Measurements from ENCODE around the gene SNUPN. TPM values are rescaled to one million over a fixed set of nuclear protein-coding genes. Genes with fewer than 3 reads are reported as not detected.
A peak's percentile ranks its signal among the peaks of the same experiment; 100 is the strongest.
"Not testable (repeated sequence)": the region's sequence is repeated elsewhere in the genome, so short reads cannot be mapped to it uniquely, and the experiment has no call there.

Gene SNUPN
- total RNA-seq, 5 donors from 2014 or later (not counting 1 experiment from before 2014, with no cell fraction given) = 17.7 to 26.7 (median 20.8) TPM

- DNase-seq (no peak), ATAC-seq (replicated peaks in 1 of 4) (no peak)
- Histone ChIP-seq H3K27ac (ENCODE audit: low read length) (no peak overlapping the region), H3K4me3 (ENCODE audit: control insufficient read depth in 1 of 2, extremely low read depth in 1 of 2, low read length in 1 of 2) (no peak overlapping the region), H3K36me3 (ENCODE audit: control insufficient read depth in 2 of 2, extremely low read depth in 1 of 2, insufficient read depth in 1 of 2, low read length in 1 of 2) (peaks cover 2 to 23% of the 10 kb centered on the region in 2 donors), H3K4me1 (ENCODE audit: control insufficient read depth in 1 of 2, extremely low read depth in 1 of 2, insufficient read depth in 2 of 2, low read length in 2 of 2) (no peaks in the 10 kb centered on the region), H3K9me3 (no peaks in the 10 kb centered on the region), H3K27me3 (replicated peaks in 1 of 2; ENCODE audit: control insufficient read depth in 2 of 2, extremely low read depth in 1 of 2, insufficient read depth in 2 of 2, low read length in 1 of 2) (no peaks in the 10 kb centered on the region)
- ChIA-PET CTCF (interaction anchor here in 1 of 2 donors (0.6 kb wide), 2 partner anchors 8 to 22 kb away, joined by 3 to 4 read pairs; no protein-coding TSS in a partner anchor), POLR2A (no interaction called here)
- H3K4me3 Mint-ChIP-seq = no peak overlapping the region
- 93% methylated on average over 2 of the region's 4 CpGs for WGBS (ENCODE audit: insufficient coverage)
- H3K9me3 Mint-ChIP-seq = no peaks in the 10 kb centered on the region
- H3K27me3 Mint-ChIP-seq = no peaks in the 10 kb centered on the region
- no peak overlapping the region for H3K27ac Mint-ChIP-seq
- H3K36me3 Mint-ChIP-seq = peaks cover 34% of the 10 kb centered on the region
- H3K4me1 Mint-ChIP-seq = peaks cover 7 to 22% (median 8%) of the 10 kb centered on the region in 3 donors
These were observed 33.7 kb downstream of the SNUPN start for GRCh38 chr15:75591655-75592364.

GRCh38 chr15:75590239-75590638 is 35.3 kb downstream of the SNUPN start:
- no CpG with 5 or more reads among the region's 2 CpGs for WGBS (ENCODE audit: insufficient coverage)
- ChIA-PET POLR2A (no interaction called here), CTCF (interaction anchor here in 1 of 2 donors (0.6 kb wide), 1 partner anchor 33 kb away, joined by 3 read pairs; no protein-coding TSS in a partner anchor)
- Mint-ChIP-seq H3K36me3 (peaks cover 28% of the 10 kb centered on the region), H3K9me3 (no peaks in the 10 kb centered on the region), H3K27me3 (no peaks in the 10 kb centered on the region), H3K4me1 (peaks cover 0 to 17% (median 5%) of the 10 kb centered on the region in 3 donors), H3K27ac (peak overlapping the region in 1 of 2 donors; percentile 4), H3K4me3 (no peak overlapping the region)
- Histone ChIP-seq H3K27me3 (replicated peaks in 1 of 2; ENCODE audit: control insufficient read depth in 2 of 2, extremely low read depth in 1 of 2, insufficient read depth in 2 of 2, low read length in 1 of 2) (no peaks in the 10 kb centered on the region), H3K27ac (ENCODE audit: low read length) (no peak overlapping the region), H3K9me3 (no peaks in the 10 kb centered on the region), H3K36me3 (ENCODE audit: control insufficient read depth in 2 of 2, extremely low read depth in 1 of 2, insufficient read depth in 1 of 2, low read length in 1 of 2) (peaks cover 0 to 8% of the 10 kb centered on the region in 2 donors), H3K4me3 (ENCODE audit: control insufficient read depth in 1 of 2, extremely low read depth in 1 of 2, low read length in 1 of 2) (no peak overlapping the region), H3K4me1 (ENCODE audit: control insufficient read depth in 1 of 2, extremely low read depth in 1 of 2, insufficient read depth in 2 of 2, low read length in 2 of 2) (no peaks in the 10 kb centered on the region)
- no peak for ATAC-seq (replicated peaks in 1 of 4)
- DNase-seq = no peak

- H3K27me3 Mint-ChIP-seq = no peaks in the 10 kb centered on the region
- Histone ChIP-seq H3K4me1 (ENCODE audit: control insufficient read depth in 1 of 2, extremely low read depth in 1 of 2, insufficient read depth in 2 of 2, low read length in 2 of 2) (no peaks in the 10 kb centered on the region), H3K4me3 (ENCODE audit: control insufficient read depth in 1 of 2, extremely low read depth in 1 of 2, low read length in 1 of 2) (no peak overlapping the region), H3K9me3 (no peaks in the 10 kb centered on the region), H3K36me3 (ENCODE audit: control insufficient read depth in 2 of 2, extremely low read depth in 1 of 2, insufficient read depth in 1 of 2, low read length in 1 of 2) (peaks cover 0 to 8% of the 10 kb centered on the region in 2 donors), H3K27ac (ENCODE audit: low read length) (no peak overlapping the region), H3K27me3 (replicated peaks in 1 of 2; ENCODE audit: control insufficient read depth in 2 of 2, extremely low read depth in 1 of 2, insufficient read depth in 2 of 2, low read length in 1 of 2) (no peaks in the 10 kb centered on the region)
- WGBS (ENCODE audit: insufficient coverage) = 100% methylated on average over 3 of the region's 5 CpGs
- ChIA-PET POLR2A (interaction anchor here (0.6 kb wide), 2 partner anchors 24 to 129 kb away, joined by 3 to 6 read pairs; no protein-coding TSS in a partner anchor), CTCF (interaction anchor here in 1 of 2 donors (0.9 kb wide), 1 partner anchor 52 kb away, joined by 5 read pairs; no protein-coding TSS in a partner anchor)
- peaks cover 0 to 17% (median 5%) of the 10 kb centered on the region in 3 donors for H3K4me1 Mint-ChIP-seq
- DNase-seq = no peak
- no peak for ATAC-seq (replicated peaks in 1 of 4)
- no peak overlapping the region for H3K27ac Mint-ChIP-seq
- H3K36me3 Mint-ChIP-seq = peaks cover 23% of the 10 kb centered on the region
- no peaks in the 10 kb centered on the region for H3K9me3 Mint-ChIP-seq
- H3K4me3 Mint-ChIP-seq = no peak overlapping the region
These were observed 36.5 kb downstream of the SNUPN start for GRCh38 chr15:75589071-75589470.

- H3K36me3 Mint-ChIP-seq = peaks cover 16% of the 10 kb centered on the region
- CTCF ChIA-PET = not testable (repeated sequence)
These were observed 39.1 kb downstream of the SNUPN start for GRCh38 chr15:75586422-75586821.

GRCh38 chr15:75584121-75584520 is 41.4 kb downstream of the SNUPN start:
- CTCF ChIA-PET = interaction anchor here in 1 of 2 donors (0.7 kb wide), 1 partner anchor 13 kb away, joined by 11 read pairs; no protein-coding TSS in a partner anchor
- POLR2A ChIA-PET = interaction anchor here in 1 of 2 donors (0.7 kb wide), 1 partner anchor 171 kb away, joined by 3 read pairs; no protein-coding TSS in a partner anchor
- peaks cover 4 to 9% of the 10 kb centered on the region in 2 experiments for H3K4me1 ChIP-seq (ENCODE audit: control insufficient read depth in 1 of 2, extremely low read depth in 1 of 2, insufficient read depth in 2 of 2, low read length in 2 of 2)
- H3K27me3 ChIP-seq (replicated peaks in 1 of 2; ENCODE audit: control insufficient read depth in 2 of 2, extremely low read depth in 1 of 2, insufficient read depth in 2 of 2, low read length in 1 of 2) = no peaks in the 10 kb centered on the region
- Mint-ChIP-seq H3K9me3 (no peaks in the 10 kb centered on the region), H3K27me3 (no peaks in the 10 kb centered on the region), H3K4me3 (no peak overlapping the region), H3K27ac (no peak overlapping the region), H3K36me3 (peaks cover 11% of the 10 kb centered on the region), H3K4me1 (peaks cover 7 to 12% (median 7%) of the 10 kb centered on the region in 3 donors)
- no peak overlapping the region for H3K27ac ChIP-seq (ENCODE audit: low read length)
- no peaks in the 10 kb centered on the region for H3K36me3 ChIP-seq (ENCODE audit: control insufficient read depth in 2 of 2, extremely low read depth in 1 of 2, insufficient read depth in 1 of 2, low read length in 1 of 2)
- H3K9me3 ChIP-seq = no peaks in the 10 kb centered on the region
- no peak for DNase-seq
- ATAC-seq (replicated peaks in 1 of 4) = no peak
- no peak overlapping the region for H3K4me3 ChIP-seq (ENCODE audit: control insufficient read depth in 1 of 2, extremely low read depth in 1 of 2, low read length in 1 of 2)
- 80% methylated on average over 4 of the region's 4 CpGs for WGBS (ENCODE audit: insufficient coverage)

More at GRCh38 chr15:75586422-75586821, 39.1 kb downstream of the SNUPN start:
- H3K9me3 ChIP-seq; H3K27ac ChIP-seq (ENCODE audit: low read length); H3K27me3 Mint-ChIP-seq; H3K4me3 ChIP-seq (ENCODE audit: control insufficient read depth in 1 of 2, extremely low read depth in 1 of 2, low read length in 1 of 2); ATAC-seq (replicated peaks in 1 of 4); POLR2A ChIA-PET; H3K9me3 Mint-ChIP-seq; H3K36me3 ChIP-seq (ENCODE audit: control insufficient read depth in 2 of 2, extremely low read depth in 1 of 2, insufficient read depth in 1 of 2, low read length in 1 of 2); H3K27ac Mint-ChIP-seq; DNase-seq; H3K4me3 Mint-ChIP-seq; H3K27me3 ChIP-seq (replicated peaks in 1 of 2; ENCODE audit: control insufficient read depth in 2 of 2, extremely low read depth in 1 of 2, insufficient read depth in 2 of 2, low read length in 1 of 2); H3K4me1 ChIP-seq (ENCODE audit: control insufficient read depth in 1 of 2, extremely low read depth in 1 of 2, insufficient read depth in 2 of 2, low read length in 2 of 2): not testable (repeated sequence)
- H3K4me1 Mint-ChIP-seq = peaks cover 0 to 17% (median 5%) of the 10 kb centered on the region in 3 donors
- 100% methylated on average over 1 of the region's 5 CpGs for WGBS (ENCODE audit: insufficient coverage)

GRCh38 chr15:75583701-75584100 is 41.8 kb downstream of the SNUPN start:
- POLR2A ChIA-PET = interaction anchor here in 1 of 2 donors (0.7 kb wide), 1 partner anchor 172 kb away, joined by 3 read pairs; no protein-coding TSS in a partner anchor

More at GRCh38 chr15:75583701-75584100, 41.8 kb downstream of the SNUPN start:
- no peak for ATAC-seq (replicated peaks in 1 of 4)
- peaks cover 6 to 10% (median 7%) of the 10 kb centered on the region in 3 donors for H3K4me1 Mint-ChIP-seq
- peaks cover 4 to 9% of the 10 kb centered on the region in 2 experiments for H3K4me1 ChIP-seq (ENCODE audit: control insufficient read depth in 1 of 2, extremely low read depth in 1 of 2, insufficient read depth in 2 of 2, low read length in 2 of 2)
- no peak overlapping the region for H3K27ac Mint-ChIP-seq
- WGBS (ENCODE audit: insufficient coverage) = 80% methylated on average over 1 of the region's 5 CpGs
- peaks cover 9% of the 10 kb centered on the region for H3K36me3 Mint-ChIP-seq
- H3K4me3 ChIP-seq (ENCODE audit: control insufficient read depth in 1 of 2, extremely low read depth in 1 of 2, low read length in 1 of 2) = no peak overlapping the region
- H3K27ac ChIP-seq (ENCODE audit: low read length) = no peak overlapping the region
- no peaks in the 10 kb centered on the region for H3K27me3 ChIP-seq (replicated peaks in 1 of 2; ENCODE audit: control insufficient read depth in 2 of 2, extremely low read depth in 1 of 2, insufficient read depth in 2 of 2, low read length in 1 of 2)
- no peaks in the 10 kb centered on the region for H3K27me3 Mint-ChIP-seq
- no peaks in the 10 kb centered on the region for H3K36me3 ChIP-seq (ENCODE audit: control insufficient read depth in 2 of 2, extremely low read depth in 1 of 2, insufficient read depth in 1 of 2, low read length in 1 of 2)
- no peak overlapping the region for H3K4me3 Mint-ChIP-seq
- no peak for DNase-seq
- CTCF ChIA-PET = interaction anchor here in 1 of 2 donors (0.7 kb wide), 2 partner anchors 8 to 14 kb away, joined by 4 to 11 read pairs; no protein-coding TSS in a partner anchor
- no peaks in the 10 kb centered on the region for H3K9me3 ChIP-seq
- no peaks in the 10 kb centered on the region for H3K9me3 Mint-ChIP-seq

Data from T-cell (primary cell).